GM12878 (cell line): Measurements from ENCODE around the gene OTOGL. TPM values are rescaled to one million over a fixed set of nuclear protein-coding genes. Genes with fewer than 3 reads are reported as not detected.

Experiments
- ATAC-seq: fragments of 200-7000 bp; cut with Tn5 transposase; 3 replicates; pipeline ENCODE4 v1.9.1; 2020; ENCODE audit warnings: mild to moderate bottlenecking, moderate library complexity
- BruUV-seq: library from RNA; stranded (reverse); fragments of 400-500 nt; replicated peaks from 2 replicates; lab custom pipeline; 2021; lab: Mats Ljungman, UMichigan
- CTCF ChIA-PET: fragments of 300-600 bp; sonication (Branson Sonifier 250); formaldehyde crosslinking; extraction: SDS; loops from one replicate; lab custom pipeline; 2021; ENCODE audit warnings: inconsistent platforms; lab: Yijun Ruan, JAX
- POLR2A ChIA-PET: fragments of 350-600 bp; formaldehyde crosslinking; extraction: SDS; loops from one replicate; lab custom pipeline; 2021; ENCODE audit warnings: inconsistent platforms; lab: Charles Lee
- RAD21 ChIA-PET: fragments of 300-600 bp; sonication (Branson Sonifier 250); formaldehyde crosslinking; loops from one replicate; lab custom pipeline; 2023; ENCODE audit warnings: antibody characterized with exemption; ENCODE audit not compliant: unreplicated experiment; lab: Charles Lee
- SMC1A ChIA-PET: fragments of 300-600 bp; sonication (Branson Sonifier 250); formaldehyde crosslinking; loops from one replicate; lab custom pipeline; 2023; ENCODE audit not compliant: unreplicated experiment, uncharacterized antibody; lab: Charles Lee
- DNase-seq: peaks from one replicate; pipeline ENCODE4 v3.0.0-alpha.2; 2011; ENCODE audit warnings: low read depth, low spot score
- FAIRE-seq: peaks from 3 replicates; lab custom pipeline; 2011; peaks lifted over from hg19 to GRCh38; lab: Jason Lieb, UNC
- H2AFZ ChIP-seq: 2 replicates; pipeline ENCODE4 v1.6.0; 2011; ENCODE audit warnings: low read depth, low read length, control low read depth; ENCODE audit not compliant: control insufficient read depth
- H3K27ac ChIP-seq: 2 replicates; pipeline ENCODE4 v1.5.1; 2011; ENCODE audit warnings: control low read depth; ENCODE audit not compliant: control insufficient read depth, insufficient read depth
- H3K27me3 ChIP-seq, 2 experiments: replicated peaks in 1 of 2; 2 replicates each; pipeline versions ENCODE4 v1.6.0 to v1.6.1; 2011; ENCODE audit warnings: low read length in 1 of 2; ENCODE audit not compliant: control insufficient read depth in 2 of 2, insufficient read depth in 2 of 2
- H3K36me3 ChIP-seq, 2 experiments: 2 replicates each; pipeline ENCODE4 v1.5.1; 2011; ENCODE audit warnings: low read length in 1 of 2; ENCODE audit not compliant: control insufficient read depth in 2 of 2, insufficient read depth in 2 of 2
- H3K4me1 ChIP-seq: 2 replicates; pipeline ENCODE4 v1.6.1; 2011; ENCODE audit warnings: mild to moderate bottlenecking, low read length, moderate library complexity, mixed read lengths; ENCODE audit not compliant: control insufficient read depth, insufficient read depth
- H3K4me2 ChIP-seq: 2 replicates; pipeline ENCODE4 v1.6.0; 2011; ENCODE audit warnings: control low read depth; ENCODE audit not compliant: control insufficient read depth, insufficient read depth
- H3K4me3 ChIP-seq: fragments of 200-600 bp; sonication (generic); 2 replicates; pipeline ENCODE4 v1.5.1; 2016
- H3K79me2 ChIP-seq: 2 replicates; pipeline ENCODE4 v1.6.0; 2011; ENCODE audit warnings: low read length; ENCODE audit not compliant: control insufficient read depth, insufficient read depth
- H3K9ac ChIP-seq: 2 replicates; pipeline ENCODE4 v1.8.0; 2011; ENCODE audit warnings: low read length, control low read depth, mixed read lengths; ENCODE audit not compliant: control insufficient read depth, insufficient read depth
- H3K9me3 ChIP-seq: replicated peaks from 3 replicates; pipeline ENCODE4 v1.5.1; 2011; ENCODE audit warnings: mild to moderate bottlenecking, low read length; ENCODE audit not compliant: control insufficient read depth, insufficient read depth
- H4K20me1 ChIP-seq: 2 replicates; pipeline ENCODE4 v1.6.0; 2011; ENCODE audit not compliant: control insufficient read depth, insufficient read depth
- ATF2 ChIP-seq: IDR thresholded peaks from 2 replicates; pipeline ENCODE4 v1.6.1; 2012; ENCODE audit warnings: low read length, inconsistent platforms
- CREM ChIP-seq: IDR thresholded peaks from 2 replicates; pipeline ENCODE4 v1.6.1; 2014; ENCODE audit warnings: antibody characterized with exemption, low read depth
- ETV6 ChIP-seq, 2 experiments: fragments of 450-650 bp in 1 of 2; IDR thresholded peaks in 1 of 2; conservative IDR thresholded peaks in 1 of 2; 2 replicates each; pipeline ENCODE4 v1.6.1; 2014; ENCODE audit warnings: antibody characterized with exemption in 1 of 2, borderline replicate concordance in 1 of 2, low read depth in 1 of 2, mild to moderate bottlenecking in 1 of 2, moderate library complexity in 1 of 2
- MTA2 ChIP-seq: fragments of 450-650 bp; IDR thresholded peaks from 2 replicates; pipeline ENCODE4 v1.6.1; 2016; ENCODE audit warnings: low read depth, mild to moderate bottlenecking, moderate library complexity
- NRF1 ChIP-seq: conservative IDR thresholded peaks from 2 replicates; pipeline ENCODE4 v1.6.1; 2011; ENCODE audit warnings: mild to moderate bottlenecking, low read depth, low read length, improper control_type of control experiment
- RAD21 ChIP-seq: IDR thresholded peaks from 2 replicates; pipeline ENCODE4 v1.6.1; 2011; ENCODE audit warnings: mild to moderate bottlenecking, low read depth, low read length, moderate library complexity; ENCODE audit not compliant: insufficient read depth
- RUNX3 ChIP-seq: IDR thresholded peaks from 2 replicates; pipeline ENCODE4 v1.6.1; 2012; ENCODE audit warnings: low read length, inconsistent platforms
- SREBF2 ChIP-seq: IDR thresholded peaks from 2 replicates; pipeline ENCODE4 v1.6.1; 2012; ENCODE audit warnings: mild to moderate bottlenecking, low read length
- USF2 ChIP-seq: IDR thresholded peaks from 2 replicates; pipeline ENCODE4 v1.6.1; 2011; ENCODE audit warnings: low read depth, low read length, improper control_type of control experiment, borderline replicate concordance
- ZNF687 ChIP-seq: fragments of 450-650 bp; IDR thresholded peaks from 2 replicates; pipeline ENCODE4 v1.6.1; 2017; ENCODE audit warnings: mild to moderate bottlenecking, moderate library complexity
- WGBS: methylation state at CpG from one replicate; pipeline ENCODE4 v1.1.6; 2016; ENCODE audit warnings: low lambda C conversion rate; ENCODE audit not compliant: insufficient replicate concordance, insufficient coverage; ENCODE audit errors: missing lambda C conversion rate; 5-methylcytosine and 5-hydroxymethylcytosine counted together
- in situ Hi-C: fragments of 300-500 bp; cut with MboI; formaldehyde crosslinking; loops from 9 replicates; pipeline ENCODE4 v1.14.3; 2018; ENCODE audit warnings: mixed read lengths
- intact Hi-C: fragments of 100-400 bp; cut with micrococcal nuclease; formaldehyde crosslinking; loops from one replicate; pipeline ENCODE4 v1.14.2; 2022; ENCODE audit not compliant: unreplicated experiment
- polyA plus RNA-seq, 11 experiments: library from polyadenylated mRNA; depleted of rRNA in 4 of 11; unstranded in 6 of 11; stranded (reverse) in 5 of 11; fragments of >200 nt; fragmentation: Nextera tagmentation in 4 of 11; fragmentation: Illumina TruSeq in 1 of 11; extraction: Ambion mirVana in 4 of 11; extraction: Trizol in 1 of 11; gene quantifications; 1 replicate in 1 of 11; 2 replicates in 10 of 11; pipeline versions ENCODE4 v1.2.1 to v1.2.3, GENCODE V29; 2011 to 2016; ENCODE audit warnings: inconsistent platforms in 2 of 11, missing spikeins in 2 of 11, low read depth in 1 of 11
- total RNA-seq, 4 experiments: library from RNA; depleted of rRNA in 3 of 4; stranded (reverse); fragments of >200 nt in 3 of 4; fragmentation: Illumina TruSeq in 1 of 4; extraction: Trizol in 1 of 4; gene quantifications; 2 replicates each; pipeline versions ENCODE4 v1.2.1 to v1.2.3, GENCODE V29; 2013 to 2021

The OTOGL gene
- total and polyA plus RNA-seq, 10 of the 15 experiments (the other 5 are each of a cell fraction or from before 2014, with no cell fraction given), result 0.04 to 3.7 (median 0.27) TPM

- no TSS peak for BruUV-seq
- no peaks in the 10 kb centered on the region for H3K9me3 ChIP-seq
- no peak for ATAC-seq
- RAD21 ChIA-PET, result no interaction called here
- no peak overlapping the region for H2AFZ ChIP-seq
- no peak overlapping the region for H3K4me2 ChIP-seq
- TF ChIP-seq ETV6 (conservative IDR thresholded peaks at IDR 0.05 in 1 of 2, IDR thresholded peaks at IDR 0.05 in 1 of 2; ENCODE audit: borderline replicate concordance in 1 of 2, low read depth in 1 of 2) (no peak), SREBF2 (no peak)
- TF ChIP-seq, all 136 proteins: peak for 0
- H3K4me3 ChIP-seq, result no peak overlapping the region
- in situ Hi-C loops, result no loop called here
- H3K4me1 ChIP-seq, result peaks cover 17% of the 10 kb centered on the region
- no peaks in the 10 kb centered on the region for H3K79me2 ChIP-seq
- 0 out of 4 replicates have a peak, but pooled peaks cover 0 to 4% of the 10 kb centered on the region in 2 experiments for H3K27me3 ChIP-seq
- H4K20me1 ChIP-seq, result no peaks in the 10 kb centered on the region
- no peak for FAIRE-seq
- intact Hi-C loops, result loop anchor here (5.0 kb wide), 1 partner anchor 178 kb away; no protein-coding TSS in a partner anchor
- H3K9ac ChIP-seq, result no peak overlapping the region
- ChIA-PET SMC1A (interaction anchor here (1.1 kb wide), 2 partner anchors 25 to 240 kb away, joined by 3 read pairs; no protein-coding TSS in a partner anchor), POLR2A (no interaction called here), CTCF (no interaction called here)
- H3K36me3 ChIP-seq, result no peaks in the 10 kb centered on the region
- H3K27ac ChIP-seq, result no peak overlapping the region
- DNase-seq, result no peak
- 67% methylated on average over 2 of the region's 2 CpGs for WGBS
These were observed 76.1 kb downstream of the OTOGL start for GRCh38 chr12:80175307-80175930.

GRCh38 chr12:80176706-80177105 is 77.4 kb downstream of the OTOGL start:
- no peak overlapping the region for H3K4me3 ChIP-seq
- no TSS peak for BruUV-seq
- FAIRE-seq (no peak), ATAC-seq (no peak), DNase-seq (no peak)
- ChIA-PET POLR2A (no interaction called here), RAD21 (no interaction called here), CTCF (no interaction called here), SMC1A (interaction anchor here (1.0 to 1.5 kb wide), 2 partner anchors 15 to 22 kb away, joined by 3 read pairs; no protein-coding TSS in a partner anchor)
- H3K27me3 ChIP-seq, result 0 out of 4 replicates have a peak, but pooled peaks cover 0 to 4% of the 10 kb centered on the region in 2 experiments
- intact Hi-C loops (loop anchor here (5.0 kb wide), 1 partner anchor 179 kb away; no protein-coding TSS in a partner anchor), in situ Hi-C loops (no loop called here)
- no peaks in the 10 kb centered on the region for H3K36me3 ChIP-seq
- H3K27ac ChIP-seq, result no peak overlapping the region
- no peaks in the 10 kb centered on the region for H3K79me2 ChIP-seq
- no peak overlapping the region for H2AFZ ChIP-seq
- no peak overlapping the region for H3K9ac ChIP-seq
- WGBS, result 89% methylated on average over 2 of the region's 2 CpGs
- no peaks in the 10 kb centered on the region for H4K20me1 ChIP-seq
- peaks cover 17% of the 10 kb centered on the region for H3K4me1 ChIP-seq
- H3K9me3 ChIP-seq, result no peaks in the 10 kb centered on the region
- no peak overlapping the region for H3K4me2 ChIP-seq
- TF ChIP-seq USF2 (no peak), RUNX3 (no peak), NRF1 (no peak), RAD21 (no peak), ZNF687 (no peak), MTA2 (no peak), CREM (no peak), ATF2 (no peak)
